Measurements from ENCODE around the gene MAP1LC3B. TPM values are rescaled to one million over a fixed set of nuclear protein-coding genes. Genes with fewer than 3 reads are reported as not detected.

The MAP1LC3B gene
- total and polyA plus RNA-seq, 2 experiments from 2014 or later = 73.3 to 134 TPM

- Histone ChIP-seq H3K4me1 (ENCODE audit: insufficient read depth) (no peaks in the 10 kb centered on the region), H4K20me1 (ENCODE audit: insufficient read depth, poor library complexity, severe bottlenecking) (no peaks in the 10 kb centered on the region), H3K9me3 (ENCODE audit: low read depth) (no peaks in the 10 kb centered on the region), H3K27me3 (no peaks in the 10 kb centered on the region), H3K27ac (no peak overlapping the region), H2AFZ (no peak overlapping the region), H3K9me2 (replicated peaks; ENCODE audit: insufficient read depth) (no peaks in the 10 kb centered on the region), H3K4me2 (no peak overlapping the region), H3K36me3 (replicated peaks; ENCODE audit: insufficient read depth, low read depth) (no peaks in the 10 kb centered on the region), H3K4me3 (no peak overlapping the region), H3K79me2 (no peaks in the 10 kb centered on the region)
- TF ChIP-seq EZH2phosphoT487 (IDR thresholded peaks at IDR 0.05; ENCODE audit: low read depth, severe bottlenecking, unreplicated experiment) (no peak), CTCF (IDR thresholded peaks at IDR 0.05; ENCODE audit: poor library complexity) (no peak), EZH2 (IDR thresholded peaks at IDR 0.05; ENCODE audit: borderline replicate concordance) (no peak)
- WGBS (ENCODE audit: low lambda C conversion rate, missing lambda C conversion rate) = 91% methylated on average over 47 of the region's 49 CpGs
- DNase-seq (ENCODE audit: low spot score) = no peak
Measured at GRCh38 chr16:87411375-87412271, 19.5 kb downstream of the MAP1LC3B start.

DNA sequence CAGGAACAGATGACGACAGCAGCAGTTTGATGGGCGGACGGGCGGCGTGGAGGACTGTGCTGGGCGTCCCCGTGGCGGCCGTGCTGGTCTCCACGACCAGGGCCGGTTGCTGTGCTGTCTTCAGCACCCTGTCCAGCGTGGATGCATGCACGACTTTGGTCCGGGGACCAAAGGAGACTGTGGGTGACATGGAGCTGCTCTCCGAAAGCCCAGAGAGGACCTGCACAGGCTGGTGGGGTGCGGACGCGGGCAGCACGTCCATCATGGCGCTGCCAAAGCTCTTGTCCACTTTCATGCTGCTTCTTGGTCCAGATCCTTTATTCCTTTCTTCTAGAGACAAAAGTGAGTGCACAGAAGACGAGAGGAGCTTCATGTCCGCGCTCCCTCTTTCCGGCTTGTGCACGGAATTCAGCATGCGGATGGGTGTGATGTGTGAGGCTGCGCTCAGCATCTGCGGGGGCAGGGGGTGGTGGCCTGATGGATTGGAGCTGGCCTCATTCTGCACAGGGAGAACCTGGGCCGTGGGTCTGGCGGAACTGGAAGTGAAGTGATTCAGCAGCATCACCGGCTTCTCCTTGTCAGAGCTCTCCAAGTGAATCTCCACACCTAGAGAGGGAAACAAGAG, 20.3 kb downstream of the MAP1LC3B start:
- H3K4me3 ChIP-seq = no peak overlapping the region
- H2AFZ ChIP-seq = no peak overlapping the region
- H3K27ac ChIP-seq = no peak overlapping the region
- no peaks in the 10 kb centered on the region for H3K4me1 ChIP-seq (ENCODE audit: insufficient read depth)
- H4K20me1 ChIP-seq (ENCODE audit: insufficient read depth, poor library complexity, severe bottlenecking) = no peaks in the 10 kb centered on the region
- no peaks in the 10 kb centered on the region for H3K79me2 ChIP-seq
- WGBS (ENCODE audit: low lambda C conversion rate, missing lambda C conversion rate) = 95% methylated on average over 31 of the region's 31 CpGs
- H3K9me3 ChIP-seq (ENCODE audit: low read depth) = no peaks in the 10 kb centered on the region
- H3K4me2 ChIP-seq = no peak overlapping the region
- no peak for TF ChIP-seq EZH2 (IDR thresholded peaks at IDR 0.05; ENCODE audit: borderline replicate concordance)
- H3K36me3 ChIP-seq (replicated peaks; ENCODE audit: insufficient read depth, low read depth) = no peaks in the 10 kb centered on the region
- H3K27me3 ChIP-seq = no peaks in the 10 kb centered on the region
- DNase-seq (ENCODE audit: low spot score) = no peak
- H3K9me2 ChIP-seq (replicated peaks; ENCODE audit: insufficient read depth) = no peaks in the 10 kb centered on the region

GRCh38 chr16:87412996-87413421, 20.9 kb downstream of the MAP1LC3B start:
- TF ChIP-seq EZH2 (IDR thresholded peaks at IDR 0.05; ENCODE audit: borderline replicate concordance) (no peak), CTCF (IDR thresholded peaks at IDR 0.05; ENCODE audit: poor library complexity) (no peak), EZH2phosphoT487 (IDR thresholded peaks at IDR 0.05; ENCODE audit: low read depth, severe bottlenecking, unreplicated experiment) (no peak)
- Histone ChIP-seq H3K36me3 (replicated peaks; ENCODE audit: insufficient read depth, low read depth) (no peaks in the 10 kb centered on the region), H2AFZ (no peak overlapping the region), H4K20me1 (ENCODE audit: insufficient read depth, poor library complexity, severe bottlenecking) (no peaks in the 10 kb centered on the region), H3K27me3 (no peaks in the 10 kb centered on the region), H3K79me2 (no peaks in the 10 kb centered on the region), H3K9me3 (ENCODE audit: low read depth) (no peaks in the 10 kb centered on the region), H3K9me2 (replicated peaks; ENCODE audit: insufficient read depth) (no peaks in the 10 kb centered on the region), H3K4me1 (ENCODE audit: insufficient read depth) (peaks cover under 1% of the 10 kb centered on the region), H3K4me3 (no peak overlapping the region), H3K27ac (no peak overlapping the region), H3K4me2 (no peak overlapping the region)
- 98% methylated on average over 23 of the region's 27 CpGs for WGBS (ENCODE audit: low lambda C conversion rate, missing lambda C conversion rate)
- DNase-seq (ENCODE audit: low spot score) = no peak

DNA sequence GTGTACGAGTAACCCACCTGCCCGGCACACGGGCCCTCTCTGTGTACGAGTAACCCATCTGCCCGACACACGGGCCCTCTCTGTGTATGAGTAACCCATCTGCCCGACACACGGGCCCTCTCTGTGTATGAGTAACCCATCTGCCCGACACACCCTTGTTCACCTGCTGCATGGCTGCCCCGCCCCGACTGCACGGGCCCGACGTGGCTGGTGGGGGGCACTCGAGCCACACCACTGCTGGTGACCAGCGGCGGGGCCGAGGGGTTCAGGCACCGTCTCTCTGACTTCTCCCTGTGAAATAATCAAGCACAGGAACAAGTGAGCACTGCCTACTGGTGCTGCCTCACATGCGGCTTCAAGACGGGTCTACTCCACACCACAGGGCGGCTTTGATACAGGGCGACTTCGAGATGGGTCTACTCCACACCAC, 22.1 kb downstream of the MAP1LC3B start:
- peaks cover 1% of the 10 kb centered on the region for H4K20me1 ChIP-seq (ENCODE audit: insufficient read depth, poor library complexity, severe bottlenecking)
- H3K79me2 ChIP-seq = no peaks in the 10 kb centered on the region
- WGBS (ENCODE audit: low lambda C conversion rate, missing lambda C conversion rate) = 91% methylated on average over 23 of the region's 24 CpGs
- no peaks in the 10 kb centered on the region for H3K27me3 ChIP-seq
- H3K4me1 ChIP-seq (ENCODE audit: insufficient read depth) = peaks cover 6% of the 10 kb centered on the region
- no peaks in the 10 kb centered on the region for H3K9me2 ChIP-seq (replicated peaks; ENCODE audit: insufficient read depth)
- no peak overlapping the region for H3K4me2 ChIP-seq
- no peak overlapping the region for H2AFZ ChIP-seq
- H3K4me3 ChIP-seq = no peak overlapping the region
- H3K9me3 ChIP-seq (ENCODE audit: low read depth) = no peaks in the 10 kb centered on the region
- H3K36me3 ChIP-seq (replicated peaks; ENCODE audit: insufficient read depth, low read depth) = no peaks in the 10 kb centered on the region
- no peak overlapping the region for H3K27ac ChIP-seq
- TF ChIP-seq EZH2phosphoT487 (IDR thresholded peaks at IDR 0.05; ENCODE audit: low read depth, severe bottlenecking, unreplicated experiment) (no peak), EZH2 (IDR thresholded peaks at IDR 0.05; ENCODE audit: borderline replicate concordance) (no peak), CTCF (IDR thresholded peaks at IDR 0.05; ENCODE audit: poor library complexity) (no peak)
- DNase-seq (ENCODE audit: low spot score) = no peak
